ENCODE data around the gene SLC22A23.

Gene SLC22A23

DNA sequence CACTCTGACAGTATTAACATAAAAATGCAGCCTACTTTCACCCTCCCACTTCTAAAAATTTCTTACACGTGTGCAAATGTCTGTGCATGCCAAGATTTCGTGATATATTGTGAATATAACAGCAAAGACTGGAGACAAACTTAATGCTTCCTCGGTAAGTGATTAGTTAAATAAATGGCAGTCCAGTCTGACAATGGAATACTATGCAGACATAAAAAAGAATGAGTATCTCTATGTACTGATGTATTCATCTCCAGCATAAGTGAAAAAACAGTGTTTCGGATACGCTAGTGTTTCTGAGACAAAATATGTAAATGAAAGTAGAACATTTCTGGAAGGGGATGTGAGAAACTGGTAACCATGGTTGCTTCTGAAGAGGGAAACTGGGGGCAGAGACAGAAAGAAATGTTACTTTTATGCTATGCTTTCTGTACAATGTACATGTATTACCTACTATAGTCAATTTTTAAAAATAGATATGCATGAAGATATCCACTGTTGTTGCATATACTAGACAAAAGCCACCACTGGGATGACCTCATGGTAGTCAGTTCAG lies 7.0 kb downstream of the SLC22A23 start:
- no peak for TF ChIP-seq ZFX (IDR thresholded peaks at IDR 0.05)
- TF ChIP-seq, protein P1, sequence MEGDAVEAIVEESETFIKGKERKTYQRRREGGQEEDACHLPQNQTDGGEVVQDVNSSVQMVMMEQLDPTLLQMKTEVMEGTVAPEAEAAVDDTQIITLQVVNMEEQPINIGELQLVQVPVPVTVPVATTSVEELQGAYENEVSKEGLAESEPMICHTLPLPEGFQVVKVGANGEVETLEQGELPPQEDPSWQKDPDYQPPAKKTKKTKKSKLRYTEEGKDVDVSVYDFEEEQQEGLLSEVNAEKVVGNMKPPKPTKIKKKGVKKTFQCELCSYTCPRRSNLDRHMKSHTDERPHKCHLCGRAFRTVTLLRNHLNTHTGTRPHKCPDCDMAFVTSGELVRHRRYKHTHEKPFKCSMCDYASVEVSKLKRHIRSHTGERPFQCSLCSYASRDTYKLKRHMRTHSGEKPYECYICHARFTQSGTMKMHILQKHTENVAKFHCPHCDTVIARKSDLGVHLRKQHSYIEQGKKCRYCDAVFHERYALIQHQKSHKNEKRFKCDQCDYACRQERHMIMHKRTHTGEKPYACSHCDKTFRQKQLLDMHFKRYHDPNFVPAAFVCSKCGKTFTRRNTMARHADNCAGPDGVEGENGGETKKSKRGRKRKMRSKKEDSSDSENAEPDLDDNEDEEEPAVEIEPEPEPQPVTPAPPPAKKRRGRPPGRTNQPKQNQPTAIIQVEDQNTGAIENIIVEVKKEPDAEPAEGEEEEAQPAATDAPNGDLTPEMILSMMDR (conservative IDR thresholded peaks at IDR 0.05): no peak
- H3K27ac ChIP-seq: no peak overlapping the region

DNA sequence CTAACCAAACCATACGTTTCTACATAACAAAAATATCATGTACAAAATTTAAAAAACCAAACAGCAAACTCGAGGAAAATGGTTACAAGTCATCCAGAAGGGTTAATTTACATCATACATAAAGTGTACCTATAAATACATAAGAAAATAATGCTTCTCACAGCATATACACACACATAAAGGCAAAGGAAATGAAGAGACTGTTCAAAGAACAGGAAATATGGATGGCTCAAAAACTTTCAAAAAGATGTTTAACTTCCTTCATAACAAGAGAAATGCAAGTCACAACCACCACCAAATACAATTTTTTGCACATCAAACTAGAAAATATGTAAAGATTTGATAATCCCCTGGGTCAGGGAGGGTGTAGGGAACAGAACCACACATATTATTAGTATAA lies 7.5 kb downstream of the SLC22A23 start:
- no peak overlapping the region for H3K27ac ChIP-seq
- no peak for TF ChIP-seq ZFX (IDR thresholded peaks at IDR 0.05)
- TF ChIP-seq, protein P1 (conservative IDR thresholded peaks at IDR 0.05): no peak

DNA sequence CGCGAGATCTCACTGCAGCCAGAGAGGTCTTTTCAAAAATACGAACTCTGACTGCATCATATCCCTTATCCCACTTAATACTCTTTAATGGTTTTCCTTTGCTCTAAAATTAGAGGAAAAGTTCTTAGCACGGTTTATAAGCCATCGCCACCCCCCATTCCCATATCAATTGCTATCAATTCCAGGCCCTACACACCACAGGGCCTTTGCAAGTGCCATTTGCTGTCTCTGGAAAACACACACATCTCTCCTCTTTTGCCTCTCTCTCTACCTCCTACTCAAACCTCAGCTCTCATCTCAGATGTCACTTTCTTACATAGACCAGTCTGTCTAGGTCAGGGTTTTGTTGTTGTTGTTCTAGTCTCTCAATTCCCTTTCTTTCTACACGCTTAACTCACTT lies 9.8 kb downstream of the SLC22A23 start:
- TF ChIP-seq, protein P1 (conservative IDR thresholded peaks at IDR 0.05): no peak
- TF ChIP-seq ZFX (IDR thresholded peaks at IDR 0.05): no peak
- no peak overlapping the region for H3K27ac ChIP-seq

DNA sequence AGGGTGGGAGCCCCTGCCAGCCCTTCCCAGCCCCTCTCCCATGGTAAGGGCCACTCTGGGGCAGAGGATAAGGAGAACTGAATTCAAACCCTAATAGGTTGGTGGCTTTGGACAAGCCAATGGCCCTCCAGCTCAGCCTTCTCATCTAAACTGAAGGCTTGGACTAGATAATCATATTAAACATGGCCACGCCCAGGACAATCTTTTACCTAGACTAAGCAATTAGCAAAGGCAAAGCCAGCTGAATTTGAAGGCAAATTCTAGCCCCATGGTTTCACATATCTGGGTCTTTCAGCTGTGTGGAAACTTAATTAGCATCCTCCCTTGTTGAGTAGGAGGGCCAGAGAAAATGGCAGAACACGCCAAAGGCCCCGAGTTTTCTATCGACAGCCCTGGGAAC lies 10.7 kb downstream of the SLC22A23 start:
- no peak for TF ChIP-seq ZFX (IDR thresholded peaks at IDR 0.05)
- TF ChIP-seq, protein P1 (conservative IDR thresholded peaks at IDR 0.05): no peak

DNA sequence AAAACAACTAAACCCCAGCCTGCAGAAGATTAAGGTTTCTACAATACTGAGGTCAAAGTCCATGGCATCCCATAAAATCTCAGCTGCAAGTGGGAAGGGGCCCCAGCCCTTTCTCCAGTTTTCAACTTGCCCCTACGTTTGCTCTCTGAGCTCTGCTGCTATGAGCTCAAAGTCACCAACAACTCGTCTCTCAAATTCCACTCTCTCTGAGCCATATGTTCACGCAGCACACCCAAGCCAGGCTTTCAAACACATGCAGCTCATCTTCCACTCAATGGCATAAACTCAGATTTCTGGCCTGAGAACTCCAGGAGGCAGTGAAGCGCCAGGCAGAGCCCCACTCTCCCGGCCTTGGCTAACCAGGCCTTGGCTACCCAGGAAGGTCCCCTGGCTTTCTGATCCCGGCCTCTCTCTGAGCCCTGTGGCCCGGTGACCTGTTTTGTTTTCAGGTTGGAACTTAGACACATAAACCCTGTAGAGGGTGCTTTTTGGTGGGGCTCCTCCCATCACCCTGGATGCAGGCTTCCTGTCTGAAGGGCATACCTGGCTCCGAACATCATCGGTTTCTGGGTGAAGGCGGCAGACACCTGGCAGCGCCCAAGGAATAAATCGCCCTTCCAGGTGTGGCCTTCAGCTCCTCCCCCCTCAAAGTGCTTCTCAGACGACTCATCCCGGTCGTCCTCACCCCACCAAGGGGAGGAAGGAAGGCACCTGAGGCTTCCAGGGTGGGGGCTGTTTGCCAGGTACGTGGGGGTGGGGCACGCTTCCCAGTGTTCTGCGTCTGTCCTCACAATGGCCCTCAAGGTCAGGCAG lies 12.4 kb downstream of the SLC22A23 start:
- TF ChIP-seq, protein P1 (conservative IDR thresholded peaks at IDR 0.05): no peak
- no peak for TF ChIP-seq ZFX (IDR thresholded peaks at IDR 0.05)
- H3K27ac ChIP-seq: no peak overlapping the region

More for the DNA sequence above, 10.7 kb downstream of the SLC22A23 start:
- H3K27ac ChIP-seq: no peak overlapping the region

DNA sequence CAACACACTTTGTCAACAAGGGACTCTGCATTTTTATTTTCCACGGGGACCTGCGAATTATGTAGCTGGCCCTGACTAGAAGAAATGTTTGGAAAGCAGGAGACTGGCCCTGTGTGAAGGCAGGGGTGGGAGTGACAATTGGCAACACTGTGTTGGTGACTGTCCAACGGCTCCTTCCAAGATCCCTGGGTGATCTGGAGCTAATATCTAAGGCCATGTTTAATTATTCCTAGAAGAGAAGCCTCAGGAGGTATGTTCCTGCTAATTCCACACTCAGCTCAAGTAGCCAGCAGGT lies 13.7 kb downstream of the SLC22A23 start:
- H3K27ac ChIP-seq: no peak overlapping the region
- TF ChIP-seq ZFX (IDR thresholded peaks at IDR 0.05): no peak
- TF ChIP-seq, protein P1 (conservative IDR thresholded peaks at IDR 0.05): no peak

DNA sequence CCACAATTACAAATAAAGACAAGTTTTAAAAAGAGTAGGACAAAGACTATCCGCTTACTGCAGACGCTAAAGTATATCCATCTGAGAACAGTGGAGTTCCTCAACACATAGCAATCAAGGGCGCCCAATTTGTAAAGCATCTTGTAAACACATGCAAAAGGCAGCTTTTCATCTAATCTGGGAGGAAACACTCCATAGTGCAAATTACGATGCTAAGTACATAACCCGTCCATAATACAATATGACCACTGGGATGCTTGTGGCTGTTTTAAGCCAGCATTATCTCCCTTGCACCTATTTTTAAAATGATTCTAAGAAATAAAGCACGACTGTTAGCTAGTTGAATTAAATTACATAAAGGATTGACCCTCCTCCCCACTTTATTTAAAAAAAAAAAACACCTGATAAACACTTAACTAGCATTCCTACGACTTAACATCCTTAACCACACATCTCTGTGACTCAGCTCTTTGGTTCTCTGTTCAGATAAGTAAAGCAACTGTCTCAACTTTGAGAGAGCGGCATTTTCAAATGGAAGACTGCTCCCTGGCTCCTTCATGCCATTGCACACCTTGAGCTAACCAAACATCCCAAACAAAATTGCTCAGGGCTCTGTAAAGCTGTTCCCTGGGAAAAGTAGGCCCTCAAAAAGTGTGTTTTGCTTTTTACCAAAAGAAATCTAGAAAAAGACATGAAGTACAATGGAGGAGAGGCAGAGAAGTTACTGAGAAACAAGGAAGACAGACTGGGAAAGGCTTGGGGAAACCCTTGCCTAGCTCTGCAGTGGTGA lies 14.2 kb downstream of the SLC22A23 start:
- TF ChIP-seq, protein P1 (conservative IDR thresholded peaks at IDR 0.05): no peak
- no peak for TF ChIP-seq ZFX (IDR thresholded peaks at IDR 0.05)
- no peak overlapping the region for H3K27ac ChIP-seq

Measured in C4-2B (cell line).